ENCODE results near the gene ZNF197.
"Not testable (repeated sequence)": the region's sequence is repeated elsewhere in the genome, so short reads cannot be mapped to it uniquely, and the experiment has no call there.

The ZNF197 gene

DNA sequence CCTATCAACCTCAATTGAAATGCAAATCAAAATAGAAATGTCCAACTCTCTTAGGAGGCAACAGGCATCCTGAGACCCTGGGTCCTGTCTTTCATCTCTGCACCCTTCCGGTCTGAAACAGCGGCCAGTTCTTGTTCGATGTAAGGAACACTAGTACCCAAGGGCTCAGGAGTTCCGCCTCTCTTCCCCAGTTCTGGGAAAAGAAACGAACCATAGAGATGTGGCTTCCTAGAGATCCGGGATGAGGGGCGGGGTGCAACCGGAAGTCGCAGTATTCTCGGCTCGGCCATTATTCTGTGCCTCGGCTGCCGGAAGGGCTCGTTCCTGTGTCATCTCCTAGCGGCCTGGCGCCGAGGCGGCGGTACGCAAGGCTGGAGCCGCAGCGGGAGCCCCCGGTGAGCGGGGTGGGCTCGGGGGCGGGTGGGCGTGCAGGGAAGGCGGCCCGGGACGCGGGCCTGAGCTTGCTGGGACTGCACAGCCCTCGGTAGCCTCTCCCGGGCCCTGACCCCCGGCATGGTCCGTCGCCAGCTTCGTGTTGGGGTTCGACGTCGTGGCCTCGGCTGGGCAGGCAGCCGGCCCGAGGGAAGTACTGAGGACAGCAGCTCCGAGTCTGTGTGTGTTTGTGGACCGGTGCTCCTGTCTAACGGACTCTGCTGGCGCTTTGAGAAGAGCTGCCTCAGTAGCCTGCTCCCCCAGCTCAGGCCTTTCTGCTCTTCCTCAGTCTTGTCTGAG lies at the start of gene ZNF197:
Gene ZNF197, plus strand, starts transcription at position 288 of the 732 bp plus-strand sequence. CDS start 4,119 bp downstream, outside the sequence.
- DNase-seq (ENCODE audit: low read depth in 2 of 2): peak; percentile 23 to 38

DNA sequence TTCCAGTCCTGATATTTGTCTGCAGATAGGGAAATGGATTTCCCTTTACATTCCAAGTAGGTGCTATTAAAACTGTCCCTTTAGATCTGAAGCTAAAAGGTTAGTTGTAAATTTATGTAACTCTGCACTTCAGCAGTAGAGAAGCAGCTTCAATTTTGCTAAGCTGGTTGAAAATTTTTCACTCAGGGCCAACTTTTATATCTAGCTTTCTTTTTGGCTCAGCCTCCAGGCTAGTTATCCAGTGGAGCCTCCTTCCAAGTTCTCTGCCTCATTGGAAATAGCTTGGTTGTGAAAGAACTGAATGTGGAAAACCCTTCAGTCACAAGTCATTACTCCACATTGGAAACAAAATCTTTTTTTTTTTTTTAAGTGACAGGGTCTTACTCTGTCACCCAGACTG lies 48.2 kb upstream of the ZNF197 start:
- no peak for DNase-seq (ENCODE audit: low read depth in 2 of 2)

- DNase-seq (ENCODE audit: low read depth in 2 of 2): not testable (repeated sequence)
These were observed 47.4 kb upstream of the ZNF197 start for GRCh38 chr3:44577354-44577952.

- not testable (repeated sequence) for DNase-seq (ENCODE audit: low read depth in 2 of 2)
These were observed 46.5 kb upstream of the ZNF197 start for GRCh38 chr3:44578316-44578715.

- DNase-seq (ENCODE audit: low read depth in 2 of 2): not testable (repeated sequence)
These were observed 45.8 kb upstream of the ZNF197 start for GRCh38 chr3:44578924-44579515.

DNA sequence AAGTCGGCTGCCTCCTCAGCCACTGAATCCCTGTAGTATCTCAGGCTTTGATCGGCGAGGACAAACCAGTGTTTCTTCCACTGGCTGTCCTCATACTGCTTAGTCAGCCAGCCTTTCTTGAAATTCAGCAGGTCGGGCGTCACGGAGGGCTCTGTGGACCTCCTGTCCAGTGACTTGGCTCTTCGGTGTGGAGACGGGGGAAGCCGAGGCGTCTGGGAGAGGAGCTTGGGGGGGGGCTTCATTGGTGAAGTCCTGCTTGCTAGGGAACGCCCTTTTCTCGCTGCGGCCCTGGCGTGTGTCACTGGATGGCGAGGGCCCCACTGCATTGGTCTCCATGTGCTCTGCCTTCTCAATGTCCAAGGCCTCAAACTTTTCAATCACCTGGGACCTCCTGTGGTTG lies 45.1 kb upstream of the ZNF197 start:
- not testable (repeated sequence) for DNase-seq (ENCODE audit: low read depth in 2 of 2)

DNA sequence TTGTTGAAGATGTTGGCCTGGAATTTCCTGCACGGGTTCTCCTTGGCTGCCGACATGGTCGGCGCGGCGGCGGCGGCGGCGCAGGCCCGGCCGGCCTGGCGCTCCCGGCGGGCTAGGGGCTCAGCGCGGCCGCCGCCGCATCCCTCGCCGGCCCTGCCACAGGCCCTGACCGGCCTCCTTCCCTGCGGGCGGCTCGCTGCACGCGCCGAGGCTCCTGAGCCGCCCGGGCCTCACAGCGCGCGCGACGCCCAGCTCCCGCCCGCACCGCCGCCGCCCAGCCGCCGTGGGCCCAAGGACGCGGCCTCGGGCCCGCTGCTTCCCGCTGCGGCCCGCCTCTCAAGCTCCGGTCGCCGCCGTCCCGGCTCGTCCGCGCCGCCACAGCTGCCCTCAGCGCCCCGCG lies 43.9 kb upstream of the ZNF197 start:
- not testable (repeated sequence) for DNase-seq (ENCODE audit: low read depth in 2 of 2)

DNA sequence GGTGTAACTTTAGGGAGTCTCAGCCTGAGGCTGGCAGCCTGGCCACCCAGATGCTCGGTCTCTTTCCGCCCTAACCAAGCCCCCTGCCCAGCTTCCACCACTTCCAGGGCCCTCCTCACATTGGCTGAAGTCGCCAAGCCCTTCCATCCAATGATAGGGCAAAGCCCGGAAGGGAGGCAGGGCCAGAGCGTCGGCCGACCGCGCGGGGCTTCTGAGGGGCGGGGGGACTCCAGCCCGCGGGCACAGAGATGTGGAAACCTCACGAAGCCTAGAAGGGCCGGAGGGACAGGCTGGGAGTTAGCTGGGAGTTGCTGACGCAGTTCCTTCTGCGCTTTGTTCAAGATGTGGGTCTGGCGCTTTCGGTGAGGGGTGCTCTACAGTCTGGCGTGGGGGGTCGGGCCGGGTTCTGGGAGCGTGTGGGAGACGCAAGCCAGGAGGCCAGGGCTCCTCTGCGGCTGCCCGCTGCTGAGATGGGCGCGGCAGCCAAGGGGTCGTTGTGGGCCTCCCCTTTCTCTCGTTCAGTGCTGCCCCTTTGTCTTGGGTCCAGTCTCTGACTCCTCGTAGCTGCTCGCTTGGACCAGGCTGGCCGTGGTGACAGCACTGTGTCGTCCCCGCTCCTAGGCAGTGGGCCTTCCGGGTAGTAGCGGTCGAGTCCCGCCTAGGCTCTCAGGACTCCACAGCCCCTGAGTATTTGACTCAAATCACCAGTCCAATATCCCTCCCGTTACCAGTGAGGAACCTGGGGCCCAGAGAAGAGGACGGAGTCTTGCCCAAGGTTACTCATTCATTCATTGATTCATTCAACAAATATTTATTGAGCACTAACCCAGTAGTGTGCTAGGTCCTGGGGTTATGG lies 40.0 kb upstream of the ZNF197 start, which contains the start of gene ZNF660:
Gene ZNF660, plus strand, starts transcription at position 319 of the 856 bp plus-strand sequence. CDS start 9,230 bp downstream, outside the sequence.
- DNase-seq (ENCODE audit: low read depth in 2 of 2): no peak

DNA sequence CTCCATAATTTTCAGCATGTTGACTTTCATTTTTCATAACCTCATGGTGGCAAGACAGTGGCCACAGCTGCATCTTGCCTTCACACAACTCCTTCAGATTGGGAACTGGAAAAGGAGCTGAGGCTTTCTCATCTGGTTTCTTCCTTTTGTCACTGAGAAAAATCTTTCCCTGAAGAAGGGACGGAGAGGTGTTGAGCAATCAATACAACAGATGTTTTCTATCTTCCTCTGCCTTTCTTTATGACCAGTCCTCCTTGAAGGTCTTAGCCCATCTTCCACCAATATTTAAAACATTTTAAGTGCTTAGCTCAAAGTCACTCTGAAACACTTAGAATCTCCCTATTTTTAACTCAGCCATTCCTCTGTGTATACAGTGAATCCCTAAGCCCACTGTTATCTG lies 28.2 kb upstream of the ZNF197 start:
- DNase-seq (ENCODE audit: low read depth in 2 of 2): no peak

DNA sequence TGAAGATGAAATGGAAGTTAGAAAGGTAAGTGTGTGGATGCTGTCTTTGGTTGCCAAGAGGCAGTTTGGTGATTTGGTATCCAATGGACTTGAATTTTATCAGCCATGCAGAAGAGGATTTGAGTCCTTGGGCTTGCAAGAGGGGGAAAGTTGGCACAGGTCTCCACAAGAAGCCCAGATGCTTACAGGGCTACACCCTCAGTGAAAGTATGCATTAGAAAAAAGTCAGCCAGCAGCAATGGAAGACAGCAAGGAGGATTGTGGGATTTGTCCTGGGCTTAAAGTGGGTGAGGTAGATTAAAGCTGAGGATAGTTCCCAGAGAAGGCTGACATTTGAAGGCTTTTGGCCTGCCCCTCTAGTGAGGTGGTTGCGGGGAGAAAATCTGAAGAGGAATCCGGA lies 23.1 kb upstream of the ZNF197 start:
- DNase-seq (ENCODE audit: low read depth in 2 of 2): no peak

DNA sequence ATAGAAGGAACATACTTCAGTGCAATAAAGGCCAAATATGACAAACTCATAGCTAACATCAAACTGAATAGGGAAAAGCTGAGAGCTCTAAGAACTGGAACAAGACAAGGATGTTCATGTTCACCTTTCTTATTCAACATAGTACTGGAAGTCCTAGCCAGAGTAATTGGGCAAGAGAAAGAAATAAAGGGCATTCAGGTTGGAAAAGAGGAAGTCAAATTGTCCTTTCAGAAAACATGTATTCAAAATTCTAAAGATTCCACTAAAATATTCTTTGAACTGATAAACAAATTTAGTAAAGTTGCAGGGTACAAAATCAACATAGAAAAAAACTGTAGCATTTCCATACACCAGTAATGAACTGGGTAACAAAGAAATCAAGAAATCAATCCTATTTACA lies 12.2 kb upstream of the ZNF197 start:
- no peak for DNase-seq (ENCODE audit: low read depth in 2 of 2)

GRCh38 chr3:44628716-44629115 lies 3.9 kb downstream of the ZNF197 start:
- no peak for DNase-seq (ENCODE audit: low read depth in 2 of 2)

GRCh38 chr3:44632193-44632592 lies 7.4 kb downstream of the ZNF197 start:
- no peak for DNase-seq (ENCODE audit: low read depth in 2 of 2)

DNA sequence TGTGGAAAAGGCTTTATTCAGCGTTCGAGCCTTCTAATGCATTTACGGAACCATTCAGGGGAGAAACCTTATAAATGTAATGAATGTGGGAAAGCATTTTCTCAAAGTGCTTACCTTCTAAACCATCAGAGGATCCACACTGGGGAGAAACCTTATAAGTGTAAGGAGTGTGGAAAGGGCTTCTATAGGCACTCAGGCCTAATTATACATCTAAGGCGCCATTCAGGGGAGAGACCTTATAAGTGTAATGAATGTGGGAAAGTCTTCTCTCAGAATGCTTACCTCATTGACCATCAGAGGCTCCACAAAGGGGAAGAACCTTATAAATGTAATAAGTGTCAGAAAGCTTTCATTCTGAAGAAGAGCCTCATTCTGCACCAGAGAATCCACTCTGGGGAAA lies 17.5 kb downstream of the ZNF197 start:
- DNase-seq (ENCODE audit: low read depth in 2 of 2): no peak

- no peak for DNase-seq (ENCODE audit: low read depth in 2 of 2)
These were observed 18.2 kb downstream of the ZNF197 start for GRCh38 chr3:44643024-44643423.

GRCh38 chr3:44647771-44648170 lies 22.9 kb downstream of the ZNF197 start:
- no peak for DNase-seq (ENCODE audit: low read depth in 2 of 2)

- DNase-seq (ENCODE audit: low read depth in 2 of 2): peak; percentile 2 to 7
These were observed 23.9 kb downstream of the ZNF197 start, which contains the start of gene ZNF35 for GRCh38 chr3:44648564-44649229. TSS of gene ZNF35 (plus strand) at chr3:44648732. CDS start at chr3:44651068, 2,336 bp downstream.

DNA sequence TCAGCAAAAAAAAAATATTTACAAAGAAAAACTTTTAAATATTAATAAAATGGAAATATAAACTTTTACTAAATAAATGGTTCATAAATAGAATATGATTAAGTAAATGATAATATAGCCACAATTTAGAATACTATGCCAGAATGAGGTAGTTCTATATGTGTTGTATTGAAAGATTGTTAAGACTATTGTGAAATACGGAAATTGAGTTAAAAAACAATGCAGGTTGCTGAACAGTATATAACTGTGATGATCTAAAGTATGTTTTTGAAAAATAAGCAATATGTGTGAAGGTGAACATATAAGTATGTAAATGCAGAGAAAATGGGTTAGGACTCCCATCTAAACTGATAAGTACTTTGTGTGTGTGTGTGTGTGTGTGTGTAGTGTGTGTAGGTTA lies 24.9 kb downstream of the ZNF197 start:
- no peak for DNase-seq (ENCODE audit: low read depth in 2 of 2)

DNA sequence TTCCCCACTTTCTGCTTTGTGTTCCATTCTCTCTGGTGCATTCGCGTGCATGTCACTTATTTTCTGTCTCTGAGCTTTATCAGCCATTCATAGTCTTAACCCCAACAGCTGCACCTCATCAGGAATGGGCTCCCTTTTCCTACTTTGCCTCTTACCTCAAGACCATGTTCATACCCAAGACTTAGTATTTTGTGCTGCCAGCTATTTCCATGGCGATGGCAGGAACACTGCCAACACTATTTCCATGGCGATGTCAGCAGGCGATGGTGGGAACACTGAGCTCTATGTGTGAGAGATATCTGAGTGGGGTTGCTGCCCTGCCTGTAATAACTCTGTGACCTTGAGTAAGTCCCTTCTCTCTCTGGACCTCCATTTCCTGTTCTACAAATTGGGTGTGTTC lies 29.2 kb downstream of the ZNF197 start:
- no peak for DNase-seq (ENCODE audit: low read depth in 2 of 2)

DNA sequence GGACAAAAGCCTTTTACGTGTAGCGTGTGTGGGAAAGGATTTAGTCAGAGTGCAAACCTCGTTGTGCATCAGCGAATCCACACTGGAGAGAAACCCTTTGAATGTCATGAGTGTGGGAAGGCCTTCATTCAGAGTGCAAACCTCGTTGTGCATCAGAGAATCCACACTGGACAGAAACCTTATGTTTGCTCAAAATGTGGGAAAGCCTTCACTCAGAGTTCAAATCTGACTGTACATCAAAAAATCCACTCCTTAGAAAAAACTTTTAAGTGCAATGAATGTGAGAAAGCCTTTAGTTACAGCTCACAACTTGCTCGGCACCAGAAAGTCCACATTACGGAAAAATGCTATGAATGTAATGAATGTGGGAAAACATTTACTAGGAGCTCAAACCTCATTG lies 34.2 kb downstream of the ZNF197 start:
- DNase-seq (ENCODE audit: low read depth in 2 of 2): no peak

DNA sequence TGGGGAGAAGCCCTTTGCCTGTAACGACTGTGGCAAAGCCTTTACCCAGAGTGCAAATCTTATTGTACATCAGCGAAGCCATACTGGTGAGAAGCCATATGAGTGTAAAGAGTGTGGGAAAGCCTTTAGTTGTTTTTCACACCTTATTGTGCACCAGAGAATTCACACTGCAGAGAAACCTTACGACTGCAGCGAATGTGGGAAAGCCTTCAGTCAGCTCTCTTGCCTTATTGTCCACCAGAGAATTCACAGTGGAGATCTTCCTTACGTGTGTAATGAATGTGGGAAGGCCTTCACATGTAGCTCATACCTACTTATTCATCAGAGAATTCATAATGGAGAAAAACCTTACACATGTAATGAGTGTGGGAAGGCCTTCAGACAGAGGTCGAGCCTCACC lies 34.6 kb downstream of the ZNF197 start:
- no peak for DNase-seq (ENCODE audit: low read depth in 2 of 2)

All from stimulated activated CD8-positive, alpha-beta memory T cell treated with anti-CD3 and anti-CD28 coated beads, Interleukin-2, amount 100 ng/mL, for 1 hour (primary cell).